Neural cell (in vitro differentiated cells): Measurements from ENCODE around the gene GTPBP2. TPM values are rescaled to one million over a fixed set of nuclear protein-coding genes. Genes with fewer than 3 reads are reported as not detected.

Experiments
- H2AFZ ChIP-seq: fragments of 200-600, 300-800 bp; sonication (generic), shearing (Covaris generic); 2 replicates; pipeline ENCODE4 v1.6.0; 2014; ENCODE audit warnings: low read depth, mild to moderate bottlenecking, antibody characterized with exemption, low read length, moderate library complexity
- H3F3A ChIP-seq: fragments of 200-600 bp; shearing (Covaris generic); 2 replicates; pipeline ENCODE4 v1.6.1; 2016; ENCODE audit warnings: mild to moderate bottlenecking, moderate library complexity, mixed read lengths, antibody characterized with exemption, low read length; ENCODE audit not compliant: insufficient read depth, poor library complexity, severe bottlenecking
- H3K27ac ChIP-seq: fragments of 200-600, 300-800 bp; sonication (generic), shearing (Covaris generic); 2 replicates; pipeline ENCODE4 v1.5.1; 2014; ENCODE audit warnings: mild to moderate bottlenecking, low read length, moderate library complexity
- H3K27me3 ChIP-seq: fragments of 300-800, 200-600 bp; sonication (generic), shearing (Covaris generic); 2 replicates; pipeline ENCODE4 v1.6.0; 2014; ENCODE audit warnings: mild to moderate bottlenecking, low read depth, low read length, moderate library complexity; ENCODE audit not compliant: insufficient read depth
- H3K36me3 ChIP-seq: fragments of 300-800, 200-600 bp; sonication (generic), shearing (Covaris generic); 2 replicates; pipeline ENCODE4 v1.5.1; 2014; ENCODE audit warnings: mild to moderate bottlenecking, antibody characterized with exemption, low read length, moderate library complexity; ENCODE audit not compliant: insufficient read depth
- H3K4me2 ChIP-seq: fragments of 300-800, 200-600 bp; sonication (generic), shearing (Covaris generic); 2 replicates; pipeline ENCODE4 v1.6.0; 2014; ENCODE audit warnings: mild to moderate bottlenecking, low read length
- H3K4me3 ChIP-seq: fragments of 300-800, 200-600 bp; sonication (generic), shearing (Covaris generic); 2 replicates; pipeline ENCODE4 v1.5.1; 2014; ENCODE audit warnings: mild to moderate bottlenecking, low read length, moderate library complexity
- H3K79me2 ChIP-seq: fragments of 200-600 bp; shearing (Covaris generic); replicated peaks from 2 replicates; pipeline ENCODE4 v1.6.0; 2014; ENCODE audit warnings: mild to moderate bottlenecking, low read length, moderate library complexity; ENCODE audit not compliant: insufficient read depth
- H3K9ac ChIP-seq: fragments of 300-800, 200-600 bp; sonication (generic), shearing (Covaris generic); 2 replicates; pipeline ENCODE4 v1.6.1; 2016; ENCODE audit warnings: mild to moderate bottlenecking, low read length, mixed read lengths
- H3K9me2 ChIP-seq: fragments of 200-600 bp; shearing (Covaris generic); 2 replicates; pipeline ENCODE4 v1.6.1; 2016; ENCODE audit warnings: mild to moderate bottlenecking, low read length, mixed read lengths; ENCODE audit not compliant: insufficient read depth
- H3K9me3 ChIP-seq: fragments of 200-600, 300-800 bp; sonication (generic), shearing (Covaris generic); 2 replicates; pipeline ENCODE4 v1.6.1; 2016; ENCODE audit warnings: mild to moderate bottlenecking, mixed run types, low read length, moderate library complexity, mixed read lengths
- H4K20me1 ChIP-seq: fragments of 200-600 bp; shearing (Covaris generic); 2 replicates; pipeline ENCODE4 v1.6.1; 2016; ENCODE audit warnings: mild to moderate bottlenecking, mixed run types; ENCODE audit not compliant: insufficient read depth
- EP300 ChIP-seq: fragments of 450-650 bp; conservative IDR thresholded peaks from 2 replicates; pipeline ENCODE4 v1.6.1; 2014; ENCODE audit warnings: antibody characterized with exemption, mild to moderate bottlenecking, moderate library complexity; ENCODE audit not compliant: poor library complexity, severe bottlenecking
- EZH2 ChIP-seq: fragments of 200-600, 300-800 bp; shearing (Covaris generic), sonication (generic); IDR thresholded peaks from 2 replicates; pipeline ENCODE4 v1.6.1; 2014; ENCODE audit warnings: antibody characterized with exemption, low read length, borderline replicate concordance, mild to moderate bottlenecking; ENCODE audit not compliant: insufficient read depth, poor library complexity, severe bottlenecking
- MXI1 ChIP-seq: fragments of 450-650 bp; conservative IDR thresholded peaks from 2 replicates; pipeline ENCODE4 v1.6.1; 2014; ENCODE audit warnings: antibody characterized with exemption, mild to moderate bottlenecking; ENCODE audit not compliant: poor library complexity, severe bottlenecking
- POLR2AphosphoS5 ChIP-seq: IDR thresholded peaks from 2 replicates; pipeline ENCODE4 v1.6.1; 2012
- RAD21 ChIP-seq: fragments of 450-650 bp; conservative IDR thresholded peaks from 2 replicates; pipeline ENCODE4 v1.6.1; 2014; ENCODE audit warnings: antibody characterized with exemption, mild to moderate bottlenecking, moderate library complexity
- REST ChIP-seq: IDR thresholded peaks from 2 replicates; pipeline ENCODE4 v1.6.1; 2012; ENCODE audit warnings: borderline replicate concordance
- SMC3 ChIP-seq: fragments of 450-650 bp; conservative IDR thresholded peaks from 2 replicates; pipeline ENCODE4 v1.6.1; 2014; ENCODE audit warnings: antibody characterized with exemption, mild to moderate bottlenecking, moderate library complexity; ENCODE audit not compliant: poor library complexity
- TAF1 ChIP-seq: IDR thresholded peaks from 2 replicates; pipeline ENCODE4 v1.6.1; 2012; ENCODE audit warnings: low read depth
- polyA minus RNA-seq: library from RNA; depleted of rRNA, polyadenylated mRNA; stranded (reverse); fragments of >200 nt; gene quantifications from 2 replicates; pipeline ENCODE4 v1.2.3, GENCODE V29; 2014
- polyA plus RNA-seq: library from polyadenylated mRNA; depleted of rRNA; stranded (reverse); fragments of >200 nt; gene quantifications from 2 replicates; pipeline ENCODE4 v1.2.3, GENCODE V29; 2014
- TF ChIP-seq, protein P1 (sequence below): fragments of 450-650 bp; IDR thresholded peaks from 2 replicates; pipeline ENCODE4 v1.5.1; 2014; ENCODE audit warnings: antibody characterized with exemption, mild to moderate bottlenecking, moderate library complexity; ENCODE audit not compliant: poor library complexity, severe bottlenecking

Gene GTPBP2, protein sequence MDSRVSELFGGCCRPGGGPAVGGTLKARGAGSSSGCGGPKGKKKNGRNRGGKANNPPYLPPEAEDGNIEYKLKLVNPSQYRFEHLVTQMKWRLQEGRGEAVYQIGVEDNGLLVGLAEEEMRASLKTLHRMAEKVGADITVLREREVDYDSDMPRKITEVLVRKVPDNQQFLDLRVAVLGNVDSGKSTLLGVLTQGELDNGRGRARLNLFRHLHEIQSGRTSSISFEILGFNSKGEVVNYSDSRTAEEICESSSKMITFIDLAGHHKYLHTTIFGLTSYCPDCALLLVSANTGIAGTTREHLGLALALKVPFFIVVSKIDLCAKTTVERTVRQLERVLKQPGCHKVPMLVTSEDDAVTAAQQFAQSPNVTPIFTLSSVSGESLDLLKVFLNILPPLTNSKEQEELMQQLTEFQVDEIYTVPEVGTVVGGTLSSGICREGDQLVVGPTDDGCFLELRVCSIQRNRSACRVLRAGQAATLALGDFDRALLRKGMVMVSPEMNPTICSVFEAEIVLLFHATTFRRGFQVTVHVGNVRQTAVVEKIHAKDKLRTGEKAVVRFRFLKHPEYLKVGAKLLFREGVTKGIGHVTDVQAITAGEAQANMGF
- polyA plus RNA-seq (103 and 117 TPM in 2 replicates), polyA minus RNA-seq (50.9 and 51.4 TPM in 2 replicates)

GRCh38 chr6:43629104-43629504 lies at the start of gene GTPBP2:
GTPBP2 (minus strand) TSS chr6:43629264; CDS start chr6:43629162, 102 bp downstream.
- Histone ChIP-seq H3K36me3 (no peaks in the 10 kb centered on the region), H3K4me3 (peak within 1 kb of the TSS; percentile 82), H3K9me3 (no peaks in the 10 kb centered on the region), H3K9ac (peak within 1 kb of the TSS; percentile 86), H4K20me1 (no peaks in the 10 kb centered on the region), H3F3A (no peaks in the 10 kb centered on the region), H2AFZ (peak within 1 kb of the TSS; percentile 86), H3K27me3 (no peaks in the 10 kb centered on the region), H3K79me2 (peaks cover 9% of the 10 kb centered on the region), H3K9me2 (no peaks in the 10 kb centered on the region), H3K27ac (peak within 1 kb of the TSS; percentile 80), H3K4me2 (peak within 1 kb of the TSS; percentile 95)
- TF ChIP-seq RAD21 (no peak), MXI1 (peak; percentile 56)

- Histone ChIP-seq H3K9me2 (no peaks in the 10 kb centered on the region), H3K9ac (no peak overlapping the region), H3F3A (no peaks in the 10 kb centered on the region), H3K4me3 (no peak overlapping the region), H2AFZ (no peak overlapping the region), H3K27me3 (no peaks in the 10 kb centered on the region), H3K9me3 (no peaks in the 10 kb centered on the region), H3K79me2 (peaks cover 6% of the 10 kb centered on the region), H3K27ac (no peak overlapping the region), H3K36me3 (no peaks in the 10 kb centered on the region), H4K20me1 (no peaks in the 10 kb centered on the region), H3K4me2 (no peak overlapping the region)
- TF ChIP-seq, protein P1, sequence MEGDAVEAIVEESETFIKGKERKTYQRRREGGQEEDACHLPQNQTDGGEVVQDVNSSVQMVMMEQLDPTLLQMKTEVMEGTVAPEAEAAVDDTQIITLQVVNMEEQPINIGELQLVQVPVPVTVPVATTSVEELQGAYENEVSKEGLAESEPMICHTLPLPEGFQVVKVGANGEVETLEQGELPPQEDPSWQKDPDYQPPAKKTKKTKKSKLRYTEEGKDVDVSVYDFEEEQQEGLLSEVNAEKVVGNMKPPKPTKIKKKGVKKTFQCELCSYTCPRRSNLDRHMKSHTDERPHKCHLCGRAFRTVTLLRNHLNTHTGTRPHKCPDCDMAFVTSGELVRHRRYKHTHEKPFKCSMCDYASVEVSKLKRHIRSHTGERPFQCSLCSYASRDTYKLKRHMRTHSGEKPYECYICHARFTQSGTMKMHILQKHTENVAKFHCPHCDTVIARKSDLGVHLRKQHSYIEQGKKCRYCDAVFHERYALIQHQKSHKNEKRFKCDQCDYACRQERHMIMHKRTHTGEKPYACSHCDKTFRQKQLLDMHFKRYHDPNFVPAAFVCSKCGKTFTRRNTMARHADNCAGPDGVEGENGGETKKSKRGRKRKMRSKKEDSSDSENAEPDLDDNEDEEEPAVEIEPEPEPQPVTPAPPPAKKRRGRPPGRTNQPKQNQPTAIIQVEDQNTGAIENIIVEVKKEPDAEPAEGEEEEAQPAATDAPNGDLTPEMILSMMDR: no peak
- no peak for TF ChIP-seq TAF1
- TF ChIP-seq REST: no peak
- no peak for TF ChIP-seq MXI1
- no peak for TF ChIP-seq POLR2AphosphoS5
- TF ChIP-seq EZH2: no peak
- no peak for TF ChIP-seq EP300
- TF ChIP-seq SMC3: no peak
- no peak for TF ChIP-seq RAD21
Observed at GRCh38 chr6:43678341-43678740, 49.3 kb upstream of the GTPBP2 start.
